HG03457 (cell line): Measurements from ENCODE around the gene DRC7.
"Not testable (repeated sequence)": the region's sequence is repeated elsewhere in the genome, so short reads cannot be mapped to it uniquely, and the experiment has no call there.

Experiments used
- ATAC-seq: cut with Tn5 transposase; IDR thresholded peaks from one replicate; pipeline ENCODE4 v1.9.1; 2021; ENCODE audit warnings: moderate number of reproducible peaks; ENCODE audit not compliant: unreplicated experiment

DRC7 gene

GRCh38 chr16:57660715-57661463 lies 33.7 kb upstream of the DRC7 start:
- no peak for ATAC-seq

DNA sequence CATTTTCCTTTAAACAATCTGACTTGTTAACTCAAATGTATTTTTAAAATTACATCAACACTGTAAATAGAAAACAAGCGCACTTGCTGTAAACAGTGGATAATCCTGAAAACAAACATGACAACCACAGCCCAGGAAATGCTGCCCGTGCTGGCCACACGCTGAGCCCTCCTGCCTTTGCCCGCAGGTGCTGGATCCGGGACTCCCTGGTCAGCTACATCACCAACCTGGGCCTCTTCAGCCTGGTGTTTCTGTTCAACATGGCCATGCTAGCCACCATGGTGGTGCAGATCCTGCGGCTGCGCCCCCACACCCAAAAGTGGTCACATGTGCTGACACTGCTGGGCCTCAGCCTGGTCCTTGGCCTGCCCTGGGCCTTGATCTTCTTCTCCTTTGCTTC lies 33.1 kb upstream of the DRC7 start:
- no peak for ATAC-seq

GRCh38 chr16:57661936-57662906 lies 32.4 kb upstream of the DRC7 start:
- no peak for ATAC-seq

DNA sequence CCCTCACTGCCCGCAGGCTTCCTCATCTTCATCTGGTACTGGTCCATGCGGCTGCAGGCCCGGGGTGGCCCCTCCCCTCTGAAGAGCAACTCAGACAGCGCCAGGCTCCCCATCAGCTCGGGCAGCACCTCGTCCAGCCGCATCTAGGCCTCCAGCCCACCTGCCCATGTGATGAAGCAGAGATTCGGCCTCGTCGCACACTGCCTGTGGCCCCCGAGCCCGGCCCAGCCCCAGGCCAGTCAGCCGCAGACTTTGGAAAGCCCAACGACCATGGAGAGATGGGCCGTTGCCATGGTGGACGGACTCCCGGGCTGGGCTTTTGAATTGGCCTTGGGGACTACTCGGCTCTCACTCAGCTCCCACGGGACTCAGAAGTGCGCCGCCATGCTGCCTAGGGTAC lies 31.2 kb upstream of the DRC7 start:
- ATAC-seq, result no peak

- no peak for ATAC-seq
Observed at GRCh38 chr16:57663917-57664661, 30.5 kb upstream of the DRC7 start.

DNA sequence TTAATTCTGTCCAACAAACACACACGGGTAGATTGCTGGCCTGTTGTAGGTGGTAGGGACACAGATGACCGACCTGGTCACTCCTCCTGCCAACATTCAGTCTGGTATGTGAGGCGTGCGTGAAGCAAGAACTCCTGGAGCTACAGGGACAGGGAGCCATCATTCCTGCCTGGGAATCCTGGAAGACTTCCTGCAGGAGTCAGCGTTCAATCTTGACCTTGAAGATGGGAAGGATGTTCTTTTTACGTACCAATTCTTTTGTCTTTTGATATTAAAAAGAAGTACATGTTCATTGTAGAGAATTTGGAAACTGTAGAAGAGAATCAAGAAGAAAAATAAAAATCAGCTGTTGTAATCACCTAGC lies 30.0 kb upstream of the DRC7 start:
- no peak for ATAC-seq

DNA sequence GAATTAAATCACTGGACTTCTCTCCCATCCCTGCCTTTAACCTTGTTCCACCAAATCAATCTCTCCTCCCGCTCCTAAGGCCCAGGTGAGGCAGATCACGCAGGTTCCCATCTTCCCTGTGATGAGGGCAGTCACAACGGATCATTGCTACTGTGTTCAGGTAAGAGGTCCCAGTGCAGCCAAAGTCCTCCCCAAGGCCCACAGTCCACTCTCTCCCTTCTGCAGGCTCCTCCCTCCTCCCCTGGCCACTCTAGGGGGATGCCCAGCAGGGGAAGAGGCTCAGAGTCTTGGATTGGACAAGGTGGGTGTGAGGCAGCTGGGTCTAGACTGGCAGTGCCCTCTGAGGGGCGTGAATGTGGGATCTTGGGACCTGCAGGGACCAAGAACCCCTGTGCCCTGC lies 29.1 kb upstream of the DRC7 start:
- no peak for ATAC-seq

GRCh38 chr16:57666353-57667047 lies 28.1 kb upstream of the DRC7 start:
- no peak for ATAC-seq

- no peak for ATAC-seq
Observed at GRCh38 chr16:57667048-57667525, 27.5 kb upstream of the DRC7 start.

DNA sequence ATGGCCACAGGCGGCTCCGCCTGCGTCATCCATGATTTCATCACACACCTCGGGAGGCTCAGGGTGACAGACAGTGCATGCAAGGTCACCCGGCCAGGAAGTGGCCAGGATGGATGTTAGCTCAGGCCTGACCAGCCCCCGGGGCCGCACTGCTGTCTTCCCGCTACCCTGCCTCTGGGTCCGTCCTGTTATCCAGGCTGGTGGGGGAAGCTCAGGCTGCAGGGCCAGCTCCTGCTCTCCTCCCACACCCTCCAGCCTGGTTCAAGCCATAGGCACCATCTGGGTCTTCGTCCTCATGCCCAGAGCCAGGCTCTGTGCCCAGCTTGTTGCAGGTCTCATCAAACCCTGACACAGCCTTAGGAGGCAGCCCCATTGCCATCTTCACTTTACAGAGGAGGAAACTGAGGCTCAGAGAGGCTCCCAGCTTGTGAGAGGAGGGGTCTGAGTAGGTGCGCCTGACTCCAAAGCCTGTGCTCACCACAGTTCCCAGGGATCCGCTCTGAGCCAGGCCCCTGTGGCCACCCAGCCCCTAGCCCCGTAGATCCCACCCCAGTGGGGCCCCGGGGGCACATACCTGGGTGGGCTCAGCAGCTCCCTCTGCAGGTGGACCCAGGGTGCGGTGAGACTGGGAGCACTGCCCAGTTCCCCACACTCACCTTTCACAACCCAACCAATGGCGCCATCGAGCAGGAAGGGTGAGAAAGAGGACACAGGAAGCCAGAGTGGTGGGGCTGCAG lies 26.9 kb upstream of the DRC7 start:
- ATAC-seq, result no peak

- ATAC-seq, result no peak
Observed at GRCh38 chr16:57668263-57668571, 26.4 kb upstream of the DRC7 start, which contains the start of gene ADGRG3. Gene ADGRG3, plus strand, starts transcription at chr16:57668306. Its CDS starts 42 bp downstream, at chr16:57668348.

GRCh38 chr16:57668630-57669475 lies 25.8 kb upstream of the DRC7 start:
- ATAC-seq, result no peak

DNA sequence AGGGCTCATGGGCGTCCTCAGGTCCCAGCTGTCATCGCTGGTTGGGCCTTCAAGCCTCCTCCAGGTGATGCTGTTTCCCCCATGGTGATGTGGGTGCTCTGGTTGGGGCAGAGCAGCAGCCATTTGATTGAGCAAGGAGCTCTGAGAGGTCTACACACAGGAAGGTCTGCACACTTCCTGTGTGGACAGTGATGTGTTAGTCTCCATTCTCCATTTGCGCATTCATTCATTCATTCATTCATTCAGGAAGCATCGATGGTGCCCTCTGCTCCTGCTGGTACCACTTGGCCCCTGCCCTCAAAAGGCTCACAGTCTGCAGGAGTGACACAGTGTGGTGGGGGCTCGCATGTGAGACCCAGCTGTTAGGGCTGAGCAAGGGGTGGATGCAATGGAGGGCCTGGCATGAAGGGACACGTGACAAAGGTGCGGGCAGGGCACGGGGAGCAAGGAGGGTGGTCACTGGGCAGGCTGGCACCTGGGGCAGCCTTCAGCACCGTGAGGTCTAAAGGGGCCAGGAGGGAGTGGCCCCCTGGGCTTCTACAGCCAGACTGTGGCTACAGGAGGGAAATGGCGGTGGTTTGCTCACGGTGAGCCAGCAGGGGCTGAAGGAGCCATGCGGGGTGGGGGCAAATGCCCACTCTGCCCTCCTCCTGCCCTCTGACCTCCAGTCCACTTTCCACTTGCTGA lies 25.0 kb upstream of the DRC7 start:
- ATAC-seq, result no peak

DNA sequence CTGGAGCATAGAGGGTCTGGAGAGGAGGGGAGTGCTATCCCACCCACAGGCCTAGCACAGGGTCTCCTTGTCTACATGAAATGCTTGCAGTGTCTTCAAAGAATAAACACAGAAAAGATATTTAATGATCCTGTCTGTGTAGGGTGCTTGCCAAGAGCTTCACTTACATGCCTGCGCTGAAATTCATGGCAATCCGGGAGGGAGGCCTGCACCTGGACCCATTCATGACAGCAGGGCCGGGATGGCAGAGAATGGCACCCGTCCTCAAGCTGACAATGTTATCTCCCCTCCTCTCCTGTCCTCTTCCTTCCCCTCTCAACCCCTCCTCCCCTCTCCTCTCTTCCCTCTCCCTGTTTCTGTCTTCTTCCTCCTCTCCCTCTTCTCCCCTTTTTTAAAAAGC lies 24.4 kb upstream of the DRC7 start:
- no peak for ATAC-seq

DNA sequence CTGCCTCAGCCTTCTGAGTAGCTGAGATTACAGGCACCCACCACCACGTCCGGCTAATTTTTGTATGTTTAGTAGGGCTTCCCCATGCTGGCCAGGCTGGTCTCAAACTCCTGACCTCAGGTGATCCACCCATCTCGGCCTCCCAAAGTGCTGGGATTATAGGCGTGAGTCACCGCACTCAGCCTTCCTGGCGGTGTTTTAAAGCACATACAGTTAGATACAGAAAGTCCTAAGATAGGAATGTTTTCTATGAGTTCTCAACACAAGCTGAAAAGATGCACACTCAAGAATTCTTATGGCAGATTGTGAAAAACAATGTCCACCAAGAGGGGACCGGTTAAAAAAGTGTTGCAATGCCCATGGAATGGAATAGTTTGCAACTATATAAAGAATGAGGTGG lies 23.2 kb upstream of the DRC7 start:
- not testable (repeated sequence) for ATAC-seq

- no peak for ATAC-seq
Observed at GRCh38 chr16:57672416-57672815, 22.2 kb upstream of the DRC7 start.

DNA sequence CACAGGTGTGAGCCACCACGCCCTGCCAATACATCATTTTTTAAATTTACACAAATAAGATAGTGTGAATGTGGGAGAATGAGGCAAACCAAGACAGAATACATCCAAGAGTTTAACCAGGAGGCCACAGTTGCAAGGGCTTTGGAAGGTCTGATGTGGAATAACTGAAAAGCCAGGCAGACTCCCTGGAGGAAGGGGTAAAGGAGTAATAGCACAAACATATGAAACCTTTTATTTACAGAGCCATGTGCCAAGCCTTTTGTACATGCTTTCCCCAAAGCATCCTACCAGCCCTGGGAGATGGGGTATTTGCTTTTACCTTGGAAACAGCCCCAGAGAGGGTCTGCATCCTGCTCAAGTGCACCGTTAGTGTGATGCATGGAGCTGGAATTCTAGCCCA lies 21.8 kb upstream of the DRC7 start:
- ATAC-seq, result no peak

DNA sequence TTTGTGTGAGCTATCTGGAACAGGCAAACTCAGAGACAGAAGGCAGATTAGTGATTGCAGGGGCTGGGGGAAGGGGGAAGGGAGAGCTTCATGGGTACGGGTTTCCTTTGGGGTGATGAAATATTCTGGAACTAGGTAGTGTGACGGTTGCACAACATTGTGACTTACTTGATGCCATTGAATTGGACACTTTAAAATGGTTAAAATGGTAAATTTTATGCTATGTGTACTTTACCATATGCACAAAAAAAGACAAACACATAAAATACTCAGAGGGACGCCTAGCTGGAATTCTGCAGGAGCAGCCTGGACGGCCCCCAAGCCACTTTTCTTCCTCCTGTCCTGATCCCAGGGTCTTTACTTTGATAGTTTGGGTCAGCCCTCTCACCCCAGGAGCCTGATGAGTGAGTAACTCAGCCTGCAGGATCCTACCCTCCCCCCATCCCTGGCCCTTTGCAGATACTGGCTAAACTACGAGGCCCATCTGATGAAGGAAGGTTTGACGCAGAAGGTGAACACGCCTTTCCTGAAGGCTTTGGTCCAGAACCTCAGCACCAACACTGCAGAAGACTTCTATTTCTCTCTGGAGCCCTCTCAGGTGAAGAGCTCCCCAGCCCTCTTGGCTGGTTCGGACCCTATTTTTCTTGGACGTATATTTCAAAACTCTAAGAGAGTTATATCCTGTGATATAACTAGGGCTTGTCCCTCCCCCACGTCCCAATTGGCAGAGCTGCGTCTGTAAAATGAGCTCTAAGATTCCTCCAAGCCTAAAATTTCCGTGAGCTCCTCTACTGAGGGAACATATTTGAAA lies 18.7 kb upstream of the DRC7 start:
- ATAC-seq, result no peak
